HepG2 (cell line): ENCODE measurements around the gene UBXN1. TPM values are rescaled to one million over a fixed set of nuclear protein-coding genes. Genes with fewer than 3 reads are reported as not detected.

Experiments used
- ATF7-NPFF ChIP-seq: sonication (generic); formaldehyde crosslinking; IDR thresholded peaks from 2 replicates; pipeline ENCODE4 v1.8.1; 2023; ENCODE audit warnings: mild to moderate bottlenecking, low read depth, missing genetic modification reagents, moderate library complexity
- CENPBD1 ChIP-seq: sonication (generic); formaldehyde crosslinking; IDR thresholded peaks from 2 replicates; pipeline ENCODE4 v1.8.0; 2022; ENCODE audit warnings: missing genetic modification reagents, low read depth, mild to moderate bottlenecking, borderline replicate concordance
- FUBP1 ChIP-seq: sonication (generic); formaldehyde crosslinking; IDR thresholded peaks from 2 replicates; pipeline ENCODE4 v1.5.1; 2020; ENCODE audit warnings: missing genetic modification reagents, mild to moderate bottlenecking, borderline replicate concordance
- GATAD2A ChIP-seq: IDR thresholded peaks from 2 replicates; pipeline ENCODE4 v1.6.1; 2016
- JUND ChIP-seq: sonication (generic); formaldehyde crosslinking; IDR thresholded peaks from 2 replicates; pipeline ENCODE4 v1.8.0; 2022; ENCODE audit warnings: mild to moderate bottlenecking, missing genetic modification reagents
- KLF12 ChIP-seq: sonication (generic); formaldehyde crosslinking; IDR thresholded peaks from 2 replicates; pipeline ENCODE4 v1.4.0; 2020; ENCODE audit warnings: missing genetic modification reagents, borderline replicate concordance
- MED1 ChIP-seq: sonication (generic); formaldehyde crosslinking; IDR thresholded peaks from 2 replicates; pipeline ENCODE4 v1.4.0; 2020; ENCODE audit warnings: missing genetic modification reagents
- MED8 ChIP-seq: sonication (generic); formaldehyde crosslinking; IDR thresholded peaks from 2 replicates; pipeline ENCODE4 v1.8.1; 2023; ENCODE audit warnings: mild to moderate bottlenecking, missing genetic modification reagents; ENCODE audit not compliant: insufficient replicate concordance
- NCOR1 ChIP-seq: fragments of 200-600 bp; sonication (generic); IDR thresholded peaks from 2 replicates; pipeline ENCODE4 v1.7.0; 2017; ENCODE audit warnings: antibody characterized with exemption, low read length, borderline replicate concordance
- NFE2L2 ChIP-seq: fragments of 150-350 bp; IDR thresholded peaks from 2 replicates; pipeline ENCODE4 v1.6.1; 2014; ENCODE audit warnings: low read length
- RBFOX2 ChIP-seq: fragments of 200-400 bp; formaldehyde crosslinking; IDR thresholded peaks from 2 replicates; pipeline ENCODE4 v1.6.1; 2017; ENCODE audit warnings: low read depth, mild to moderate bottlenecking, low read length
- RXRB ChIP-seq: IDR thresholded peaks from 2 replicates; pipeline ENCODE4 v1.6.1; 2016; ENCODE audit warnings: borderline replicate concordance, missing genetic modification reagents, missing compliant biosample characterization
- SUZ12 ChIP-seq: fragments of 150-350 bp; IDR thresholded peaks from 2 replicates; pipeline ENCODE4 v1.6.1; 2014; ENCODE audit warnings: low read depth, low read length
- TCF7 ChIP-seq: sonication (generic); IDR thresholded peaks from 2 replicates; pipeline ENCODE4 v1.6.1; 2016; ENCODE audit warnings: antibody characterized with exemption, low read depth
- TGIF2 ChIP-seq: IDR thresholded peaks from 2 replicates; pipeline ENCODE4 v1.6.1; 2016; ENCODE audit warnings: control low read depth, missing compliant biosample characterization
- TRIM24 ChIP-seq: sonication (generic); formaldehyde crosslinking; IDR thresholded peaks from 2 replicates; pipeline ENCODE4 v1.8.0; 2022; ENCODE audit warnings: mild to moderate bottlenecking, missing genetic modification reagents
- TSC22D2 ChIP-seq: sonication (generic); formaldehyde crosslinking; IDR thresholded peaks from 2 replicates; pipeline ENCODE4 v1.5.1; 2020; ENCODE audit warnings: missing genetic modification reagents, mild to moderate bottlenecking, borderline replicate concordance
- ZFAT ChIP-seq: sonication (generic); formaldehyde crosslinking; conservative IDR thresholded peaks from 2 replicates; pipeline ENCODE4 v1.8.1; 2023; ENCODE audit warnings: missing genetic modification reagents, inconsistent platforms
- ZFP1 ChIP-seq: IDR thresholded peaks from 2 replicates; pipeline ENCODE4 v1.6.1; 2016
- ZNF10 ChIP-seq: sonication (generic); formaldehyde crosslinking; IDR thresholded peaks from 2 replicates; pipeline ENCODE4 v1.4.0; 2020; ENCODE audit warnings: mild to moderate bottlenecking, low read depth, missing genetic modification reagents, borderline replicate concordance
- ZNF276 ChIP-seq: sonication (generic); formaldehyde crosslinking; IDR thresholded peaks from 2 replicates; pipeline ENCODE4 v1.4.0; 2020; ENCODE audit warnings: mild to moderate bottlenecking, low read depth, missing genetic modification reagents
- ZNF564 ChIP-seq: sonication (generic); formaldehyde crosslinking; IDR thresholded peaks from 2 replicates; pipeline ENCODE4 v1.8.1; 2023; ENCODE audit warnings: mild to moderate bottlenecking, missing genetic modification reagents
- polyA plus RNA-seq, 8 experiments: library from polyadenylated mRNA; depleted of rRNA in 3 of 8; stranded (reverse) in 7 of 8; unstranded in 1 of 8; fragments of >200 nt; fragmentation: Illumina TruSeq in 4 of 8; extraction: Trizol in 4 of 8; gene quantifications; 2 replicates each; pipeline versions ENCODE4 v1.2.1 to v1.2.3, GENCODE V29; 2011 to 2016; ENCODE audit warnings: low read depth in 4 of 8, missing spikeins in 1 of 8, mixed read lengths in 1 of 8; ENCODE audit not compliant: insufficient read depth in 1 of 8
- total RNA-seq, 5 experiments: library from RNA; depleted of rRNA; stranded (reverse); fragments of >200 nt; fragmentation: Illumina TruSeq; extraction: Trizol; gene quantifications; 2 replicates each; pipeline ENCODE4 v1.2.3, GENCODE V29; 2016; ENCODE audit warnings: low read depth in 1 of 5
- TF ChIP-seq, protein P1 (sequence below): sonication (generic); formaldehyde crosslinking; IDR thresholded peaks from 2 replicates; pipeline ENCODE4 v1.8.0; 2022; ENCODE audit warnings: mild to moderate bottlenecking, missing genetic modification reagents, borderline replicate concordance
- TF ChIP-seq, protein P2 (sequence below): sonication (generic); formaldehyde crosslinking; IDR thresholded peaks from 2 replicates; pipeline ENCODE4 v1.5.0; 2020; ENCODE audit warnings: missing genetic modification reagents

Gene UBXN1
- total and polyA plus RNA-seq, 2 of the 13 experiments (the other 11 are each of a cell fraction or from before 2014, with no cell fraction given) = 47.5 to 52.4 TPM

GRCh38 chr11:62728171-62728988 is 49.5 kb upstream of the UBXN1 start, which contains the start of gene TTC9C (continued):
- TF ChIP-seq ATF7-NPFF (0 out of 2 replicates have a peak, but pooled peaks have one; percentile 59), TSC22D2 (CRISPR knock-in tag) (no peak), RBFOX2 (no peak), TCF7 (no peak), FUBP1 (CRISPR knock-in tag) (no peak), ZNF564 (no peak), ZFP1 (CRISPR knock-in tag) (no peak), MED8 (CRISPR knock-in tag) (no peak), RXRB (CRISPR knock-in tag) (no peak; the same call in 1 of the 2 replicates), NCOR1 (peak; percentile 21; the same call in 1 of the 2 replicates), ZFAT (CRISPR knock-in tag) (no peak), NFE2L2 (no peak), JUND (no peak), ZNF10 (CRISPR knock-in tag) (no peak), CENPBD1 (CRISPR knock-in tag) (no peak), ZNF276 (CRISPR knock-in tag) (no peak), KLF12 (no peak; the same call in none of the 2 replicates), GATAD2A (CRISPR knock-in tag) (no peak), SUZ12 (no peak), TGIF2 (peak; percentile 16; the same call in 1 of the 2 replicates), TRIM24 (no peak), MED1 (CRISPR knock-in tag) (0 out of 2 replicates have a peak, but pooled peaks have one; percentile 11)
- TF ChIP-seq, protein P1, sequence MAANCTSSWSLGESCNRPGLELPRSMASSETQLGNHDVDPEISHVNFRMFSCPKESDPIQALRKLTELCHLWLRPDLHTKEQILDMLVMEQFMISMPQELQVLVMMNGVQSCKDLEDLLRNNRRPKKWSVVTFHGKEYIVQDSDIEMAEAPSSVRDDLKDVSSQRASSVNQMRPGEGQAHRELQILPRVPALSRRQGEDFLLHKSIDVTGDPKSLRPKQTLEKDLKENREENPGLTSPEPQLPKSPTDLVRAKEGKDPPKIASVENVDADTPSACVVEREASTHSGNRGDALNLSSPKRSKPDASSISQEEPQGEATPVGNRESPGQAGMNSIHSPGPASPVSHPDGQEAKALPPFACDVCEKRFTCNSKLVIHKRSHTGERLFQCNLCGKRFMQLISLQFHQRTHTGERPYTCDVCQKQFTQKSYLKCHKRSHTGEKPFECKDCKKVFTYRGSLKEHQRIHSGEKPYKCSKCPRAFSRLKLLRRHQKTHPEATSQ = no peak
- TF ChIP-seq, protein P2, sequence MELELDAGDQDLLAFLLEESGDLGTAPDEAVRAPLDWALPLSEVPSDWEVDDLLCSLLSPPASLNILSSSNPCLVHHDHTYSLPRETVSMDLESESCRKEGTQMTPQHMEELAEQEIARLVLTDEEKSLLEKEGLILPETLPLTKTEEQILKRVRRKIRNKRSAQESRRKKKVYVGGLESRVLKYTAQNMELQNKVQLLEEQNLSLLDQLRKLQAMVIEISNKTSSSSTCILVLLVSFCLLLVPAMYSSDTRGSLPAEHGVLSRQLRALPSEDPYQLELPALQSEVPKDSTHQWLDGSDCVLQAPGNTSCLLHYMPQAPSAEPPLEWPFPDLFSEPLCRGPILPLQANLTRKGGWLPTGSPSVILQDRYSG = no peak
